ENCODE results near the gene STK24.

- TF ChIP-seq CTCF (IDR thresholded peaks at IDR 0.05), result no peak
- no peak for TF ChIP-seq POLR2A (IDR thresholded peaks at IDR 0.05)
Measured at GRCh38 chr13:98557937-98558792, 18.7 kb downstream of the STK24 start.
